HL-60 (cell line): Measurements from ENCODE around the gene SYT6.

ENCODE experiments used
- DNase-seq, 2 experiments: peaks; one replicate each; pipeline ENCODE4 v3.0.0-alpha.2; 2010 to 2020; ENCODE audit warnings: low read depth in 1 of 2, low spot score in 1 of 2
- H3K27ac ChIP-seq: fragments of 250-450 bp; sonication (Bioruptor Pico); replicated peaks from 2 replicates; pipeline ENCODE4 v1.5.1; 2020; ENCODE audit warnings: mild to moderate bottlenecking, moderate library complexity
- H3K27me3 ChIP-seq: fragments of 250-450 bp; sonication (Bioruptor Pico); 2 replicates; pipeline ENCODE4 v1.5.1; 2021; ENCODE audit warnings: mild to moderate bottlenecking, moderate library complexity; ENCODE audit not compliant: insufficient read depth, poor library complexity, severe bottlenecking
- H3K4me3 ChIP-seq: replicated peaks from 2 replicates; pipeline ENCODE4 v1.5.1; 2011; ENCODE audit warnings: mild to moderate bottlenecking, control low read depth, low read length; ENCODE audit not compliant: insufficient read depth
- GABPA ChIP-seq: IDR thresholded peaks from 2 replicates; pipeline ENCODE4 v1.6.1; 2012; ENCODE audit warnings: low read depth
- POLR2AphosphoS5 ChIP-seq: IDR thresholded peaks from 2 replicates; pipeline ENCODE4 v1.6.1; 2012; ENCODE audit warnings: low read depth
- SPI1 ChIP-seq: IDR thresholded peaks from 2 replicates; pipeline ENCODE4 v1.6.1; 2012; ENCODE audit warnings: low read depth, mild to moderate bottlenecking, borderline replicate concordance
- TF ChIP-seq, protein P1 (sequence below): IDR thresholded peaks from one replicate; pipeline ENCODE4 v1.5.1; 2011; ENCODE audit warnings: low read length, control low read depth, inconsistent platforms; ENCODE audit not compliant: insufficient read depth
- TF ChIP-seq, protein P2 (sequence below): IDR thresholded peaks from 2 replicates; pipeline ENCODE4 v1.6.1; 2012; ENCODE audit warnings: low read depth; ENCODE audit not compliant: insufficient replicate concordance

Gene SYT6

GRCh38 chr1:114092186-114093062, 61.2 kb downstream of the SYT6 start:
- Histone ChIP-seq H3K27ac (no peak overlapping the region), H3K27me3 (no peaks in the 10 kb centered on the region), H3K4me3 (no peak overlapping the region)
- DNase-seq: no peak
- TF ChIP-seq SPI1 (no peak), GABPA (no peak), POLR2AphosphoS5 (no peak)
- TF ChIP-seq, protein P1, sequence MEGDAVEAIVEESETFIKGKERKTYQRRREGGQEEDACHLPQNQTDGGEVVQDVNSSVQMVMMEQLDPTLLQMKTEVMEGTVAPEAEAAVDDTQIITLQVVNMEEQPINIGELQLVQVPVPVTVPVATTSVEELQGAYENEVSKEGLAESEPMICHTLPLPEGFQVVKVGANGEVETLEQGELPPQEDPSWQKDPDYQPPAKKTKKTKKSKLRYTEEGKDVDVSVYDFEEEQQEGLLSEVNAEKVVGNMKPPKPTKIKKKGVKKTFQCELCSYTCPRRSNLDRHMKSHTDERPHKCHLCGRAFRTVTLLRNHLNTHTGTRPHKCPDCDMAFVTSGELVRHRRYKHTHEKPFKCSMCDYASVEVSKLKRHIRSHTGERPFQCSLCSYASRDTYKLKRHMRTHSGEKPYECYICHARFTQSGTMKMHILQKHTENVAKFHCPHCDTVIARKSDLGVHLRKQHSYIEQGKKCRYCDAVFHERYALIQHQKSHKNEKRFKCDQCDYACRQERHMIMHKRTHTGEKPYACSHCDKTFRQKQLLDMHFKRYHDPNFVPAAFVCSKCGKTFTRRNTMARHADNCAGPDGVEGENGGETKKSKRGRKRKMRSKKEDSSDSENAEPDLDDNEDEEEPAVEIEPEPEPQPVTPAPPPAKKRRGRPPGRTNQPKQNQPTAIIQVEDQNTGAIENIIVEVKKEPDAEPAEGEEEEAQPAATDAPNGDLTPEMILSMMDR: no peak
- TF ChIP-seq, protein P2, sequence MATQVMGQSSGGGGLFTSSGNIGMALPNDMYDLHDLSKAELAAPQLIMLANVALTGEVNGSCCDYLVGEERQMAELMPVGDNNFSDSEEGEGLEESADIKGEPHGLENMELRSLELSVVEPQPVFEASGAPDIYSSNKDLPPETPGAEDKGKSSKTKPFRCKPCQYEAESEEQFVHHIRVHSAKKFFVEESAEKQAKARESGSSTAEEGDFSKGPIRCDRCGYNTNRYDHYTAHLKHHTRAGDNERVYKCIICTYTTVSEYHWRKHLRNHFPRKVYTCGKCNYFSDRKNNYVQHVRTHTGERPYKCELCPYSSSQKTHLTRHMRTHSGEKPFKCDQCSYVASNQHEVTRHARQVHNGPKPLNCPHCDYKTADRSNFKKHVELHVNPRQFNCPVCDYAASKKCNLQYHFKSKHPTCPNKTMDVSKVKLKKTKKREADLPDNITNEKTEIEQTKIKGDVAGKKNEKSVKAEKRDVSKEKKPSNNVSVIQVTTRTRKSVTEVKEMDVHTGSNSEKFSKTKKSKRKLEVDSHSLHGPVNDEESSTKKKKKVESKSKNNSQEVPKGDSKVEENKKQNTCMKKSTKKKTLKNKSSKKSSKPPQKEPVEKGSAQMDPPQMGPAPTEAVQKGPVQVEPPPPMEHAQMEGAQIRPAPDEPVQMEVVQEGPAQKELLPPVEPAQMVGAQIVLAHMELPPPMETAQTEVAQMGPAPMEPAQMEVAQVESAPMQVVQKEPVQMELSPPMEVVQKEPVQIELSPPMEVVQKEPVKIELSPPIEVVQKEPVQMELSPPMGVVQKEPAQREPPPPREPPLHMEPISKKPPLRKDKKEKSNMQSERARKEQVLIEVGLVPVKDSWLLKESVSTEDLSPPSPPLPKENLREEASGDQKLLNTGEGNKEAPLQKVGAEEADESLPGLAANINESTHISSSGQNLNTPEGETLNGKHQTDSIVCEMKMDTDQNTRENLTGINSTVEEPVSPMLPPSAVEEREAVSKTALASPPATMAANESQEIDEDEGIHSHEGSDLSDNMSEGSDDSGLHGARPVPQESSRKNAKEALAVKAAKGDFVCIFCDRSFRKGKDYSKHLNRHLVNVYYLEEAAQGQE: no peak

DNA sequence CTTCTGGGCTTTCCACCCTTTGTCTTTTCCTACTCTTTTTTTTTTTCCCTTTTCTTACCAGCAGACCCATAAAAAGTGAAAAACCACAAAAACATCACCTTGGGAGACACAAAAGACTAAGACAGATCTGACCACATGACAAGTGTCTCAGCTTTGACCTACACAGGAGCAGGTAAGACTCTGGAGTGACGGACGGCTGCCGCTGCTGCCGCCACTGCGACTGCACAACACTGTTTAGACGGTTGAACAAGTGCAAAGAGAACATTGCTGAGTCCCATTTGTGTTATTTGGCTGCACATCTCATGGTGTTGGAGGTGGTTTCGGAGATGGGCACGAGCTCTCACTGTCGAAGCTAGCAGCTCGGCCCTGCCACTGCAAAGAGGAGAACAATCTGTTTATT, 62.0 kb downstream of the SYT6 start:
- H3K27ac ChIP-seq: no peak overlapping the region
- TF ChIP-seq, protein P1: no peak
- TF ChIP-seq SPI1: no peak
- TF ChIP-seq POLR2AphosphoS5: no peak
- TF ChIP-seq GABPA: no peak
- TF ChIP-seq, protein P2: no peak
- no peaks in the 10 kb centered on the region for H3K27me3 ChIP-seq
- no peak for DNase-seq
- no peak overlapping the region for H3K4me3 ChIP-seq

DNA sequence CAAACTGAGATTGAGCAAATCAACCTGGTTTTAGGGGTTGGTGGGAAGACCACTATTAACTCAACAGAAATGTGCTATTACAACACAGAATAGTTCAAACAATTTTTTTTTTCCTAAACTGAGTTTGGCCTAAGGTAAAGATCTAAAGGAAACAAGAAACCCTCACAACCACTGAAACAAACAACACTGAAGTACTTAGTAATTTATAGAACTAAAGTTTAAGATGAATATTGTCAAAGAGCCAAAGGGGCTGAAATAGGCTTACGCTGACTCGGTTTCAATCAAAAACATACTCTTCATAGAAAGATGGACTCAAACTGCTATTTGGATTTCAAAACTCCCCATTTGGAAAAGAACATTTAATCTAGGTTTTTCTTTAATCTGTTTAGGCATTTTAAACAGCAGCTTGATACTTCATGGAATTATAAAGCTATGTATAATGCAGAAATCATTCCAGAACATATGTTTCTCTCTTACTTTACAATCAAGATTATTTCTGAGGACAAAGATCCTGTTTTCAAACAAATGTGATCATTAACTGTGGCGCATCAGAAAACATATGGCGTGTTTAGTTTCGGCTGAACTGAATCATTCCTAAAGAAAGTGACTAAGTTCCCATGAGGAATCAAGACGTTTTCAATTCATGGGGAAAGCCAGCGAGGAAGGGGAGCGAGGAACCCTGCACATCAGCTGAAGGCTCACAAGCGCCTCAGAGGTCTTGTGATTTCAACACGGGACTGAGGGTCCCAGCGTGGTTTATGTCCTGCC, 62.7 kb downstream of the SYT6 start:
- Histone ChIP-seq H3K27ac (no peak overlapping the region), H3K27me3 (no peaks in the 10 kb centered on the region), H3K4me3 (no peak overlapping the region)
- no peak for TF ChIP-seq POLR2AphosphoS5
- DNase-seq: no peak

GRCh38 chr1:114089502-114090138, 64.0 kb downstream of the SYT6 start:
- H3K27ac ChIP-seq: no peak overlapping the region
- TF ChIP-seq POLR2AphosphoS5 (no peak), GABPA (no peak), SPI1 (no peak)
- TF ChIP-seq, protein P2: no peak
- TF ChIP-seq, protein P1: no peak
- no peaks in the 10 kb centered on the region for H3K27me3 ChIP-seq
- DNase-seq: no peak
- no peak overlapping the region for H3K4me3 ChIP-seq
